ENCODE data around the gene AP2M1.

The AP2M1 gene

GRCh38 chr3:184229394-184230080, 54.9 kb downstream of the AP2M1 start, which contains the start of gene VWA5B2:
Gene VWA5B2 (plus strand): TSS chr3:184229585. CDS start chr3:184230529, 944 bp downstream.
- no peak for DNase-seq

DNA sequence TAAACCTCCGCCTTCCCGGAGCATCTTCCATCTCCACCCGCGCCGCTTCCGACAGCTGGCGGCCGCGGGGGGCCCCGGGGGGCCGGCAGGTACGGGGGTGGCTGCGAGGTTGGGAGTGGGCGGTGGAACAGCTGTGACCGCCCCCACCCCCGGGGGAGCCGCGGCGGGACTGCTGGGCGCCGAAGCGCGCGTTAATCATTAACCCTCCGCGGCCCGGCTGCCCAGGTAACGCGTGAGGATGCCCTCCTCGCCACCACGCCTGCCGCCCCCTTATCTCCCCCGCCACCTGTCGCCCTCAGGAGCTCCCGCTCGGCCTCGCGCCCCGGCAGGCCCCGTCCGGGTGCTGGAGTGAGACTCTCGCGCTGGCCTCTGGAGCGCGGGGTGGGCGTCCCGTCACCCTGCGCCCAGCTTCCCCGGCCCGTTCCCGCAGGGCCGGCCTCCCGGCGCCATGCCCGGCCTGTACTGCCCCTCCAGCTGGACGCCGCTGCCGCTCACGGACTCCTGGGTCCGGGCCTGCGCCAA, 55.5 kb downstream of the AP2M1 start:
- DNase-seq = no peak

- no peak for DNase-seq
These were observed 56.2 kb downstream of the AP2M1 start for GRCh38 chr3:184230603-184231528.

GRCh38 chr3:184231671-184232070, 57.0 kb downstream of the AP2M1 start:
- DNase-seq = no peak

DNA sequence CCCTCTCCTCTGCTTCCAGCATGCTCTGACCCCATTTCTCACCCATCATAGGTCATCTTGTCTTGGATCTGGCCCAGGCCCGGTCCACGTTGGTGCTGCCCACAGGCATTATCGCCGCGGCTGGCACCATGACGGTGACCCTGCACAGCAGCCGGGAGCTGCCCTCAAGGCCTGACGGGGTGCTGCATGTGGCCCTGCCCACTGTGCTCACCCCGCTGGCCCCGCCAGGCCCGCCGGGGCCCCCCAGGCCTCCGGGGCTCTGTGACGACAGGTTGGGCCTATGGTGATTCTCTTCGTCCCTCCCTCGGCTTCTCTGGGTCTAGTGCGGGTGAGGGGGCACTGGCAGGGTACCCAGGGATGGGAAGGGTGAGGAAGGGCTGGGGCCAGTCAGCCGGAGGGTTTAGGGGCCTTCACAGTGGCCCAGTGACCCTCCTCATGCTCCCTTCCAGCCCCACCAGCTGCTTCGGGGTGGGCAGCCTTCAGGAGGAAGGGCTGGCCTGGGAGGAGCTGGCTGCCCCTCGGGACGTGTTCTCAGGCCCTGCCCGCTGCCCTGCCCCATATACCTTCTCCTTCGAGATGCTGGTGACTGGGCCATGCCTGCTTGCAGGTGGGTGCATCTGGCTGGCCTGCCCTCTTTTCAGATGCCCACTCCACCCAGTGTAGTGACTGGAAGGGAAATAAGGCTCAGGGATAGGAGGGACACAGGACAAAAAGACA, 58.6 kb downstream of the AP2M1 start:
- DNase-seq = no peak

All from AML-193 (cell line).